Astrocyte (in vitro differentiated cells and primary cell): ENCODE data around the gene ROR1. TPM values are rescaled to one million over a fixed set of nuclear protein-coding genes. Genes with fewer than 3 reads are reported as not detected.

Source experiments
- DNase-seq: peaks from one replicate; pipeline ENCODE4 v3.0.0-alpha.2; 2010; ENCODE audit warnings: low read depth
- FAIRE-seq: peaks from 2 replicates; lab custom pipeline; 2011; peaks lifted over from hg19 to GRCh38; lab: Jason Lieb, UNC
- H2AFZ ChIP-seq: 2 replicates; pipeline ENCODE4 v1.6.0; 2012; ENCODE audit warnings: low read depth, low read length, inconsistent platforms
- H3K27ac ChIP-seq: 2 replicates; pipeline ENCODE4 v1.5.1; 2011; ENCODE audit warnings: low read depth, low read length, inconsistent platforms
- H3K27me3 ChIP-seq: 2 replicates; pipeline ENCODE4 v1.6.0; 2011; ENCODE audit warnings: low read length, inconsistent platforms; ENCODE audit not compliant: insufficient read depth
- H3K36me3 ChIP-seq: 2 replicates; pipeline ENCODE4 v1.5.1; 2011; ENCODE audit warnings: low read length, inconsistent platforms; ENCODE audit not compliant: insufficient read depth
- H3K4me1 ChIP-seq: 2 replicates; pipeline ENCODE4 v1.5.1; 2011; ENCODE audit warnings: low read length, inconsistent platforms; ENCODE audit not compliant: insufficient read depth
- H3K4me2 ChIP-seq: 2 replicates; pipeline ENCODE4 v1.6.0; 2012; ENCODE audit warnings: low read length, inconsistent platforms
- H3K4me3 ChIP-seq: 2 replicates; pipeline ENCODE4 v1.5.1; 2011; ENCODE audit warnings: low read depth, mild to moderate bottlenecking, low read length, inconsistent platforms; ENCODE audit not compliant: insufficient read depth
- H3K79me2 ChIP-seq: 2 replicates; pipeline ENCODE4 v1.6.0; 2012; ENCODE audit warnings: mild to moderate bottlenecking, low read length, inconsistent platforms; ENCODE audit not compliant: insufficient read depth
- H3K9ac ChIP-seq: 2 replicates; pipeline ENCODE4 v1.6.0; 2012; ENCODE audit warnings: mild to moderate bottlenecking, low read length, inconsistent platforms
- H3K9me3 ChIP-seq: 2 replicates; pipeline ENCODE4 v1.5.1; 2012; ENCODE audit warnings: low read depth, mild to moderate bottlenecking, low read length, inconsistent platforms; ENCODE audit not compliant: insufficient read depth
- H4K20me1 ChIP-seq: 2 replicates; pipeline ENCODE4 v1.6.0; 2012; ENCODE audit warnings: low read length, inconsistent platforms; ENCODE audit not compliant: insufficient read depth
- H3K27ac Mint-ChIP-seq: one replicate; pipeline ENCODE4 v1.8.0; 2021; ENCODE audit warnings: mild to moderate bottlenecking, mixed read lengths; ENCODE audit not compliant: unreplicated experiment
- H3K27me3 Mint-ChIP-seq: one replicate; pipeline ENCODE4 v1.8.0; 2021; ENCODE audit warnings: low read depth, mixed read lengths; ENCODE audit not compliant: unreplicated experiment
- H3K36me3 Mint-ChIP-seq: one replicate; pipeline ENCODE4 v1.8.0; 2021; ENCODE audit warnings: low read depth, mixed read lengths; ENCODE audit not compliant: unreplicated experiment
- H3K4me1 Mint-ChIP-seq: one replicate; pipeline ENCODE4 v1.8.0; 2021; ENCODE audit warnings: low read depth, mixed read lengths; ENCODE audit not compliant: unreplicated experiment
- H3K4me3 Mint-ChIP-seq: one replicate; pipeline ENCODE4 v1.8.0; 2021; ENCODE audit warnings: mild to moderate bottlenecking, moderate library complexity, mixed read lengths; ENCODE audit not compliant: unreplicated experiment
- H3K9me3 Mint-ChIP-seq: one replicate; pipeline ENCODE4 v1.8.0; 2021; ENCODE audit warnings: mild to moderate bottlenecking, mixed read lengths; ENCODE audit not compliant: unreplicated experiment
- EZH2 ChIP-seq: IDR thresholded peaks from 2 replicates; pipeline ENCODE4 v1.6.1; 2012; ENCODE audit warnings: mild to moderate bottlenecking, low read length, inconsistent platforms; ENCODE audit not compliant: insufficient read depth
- total RNA-seq: library from RNA; stranded (reverse); gene quantifications from 2 replicates; pipeline ENCODE4 v1.2.1, GENCODE V29; 2021
- TF ChIP-seq, protein P1 (sequence below): IDR thresholded peaks from 2 replicates; pipeline ENCODE4 v1.5.1; 2011; ENCODE audit warnings: low read depth, mild to moderate bottlenecking, inconsistent platforms, low read length, moderate library complexity; ENCODE audit not compliant: insufficient read depth

ROR1 gene
- total RNA-seq, 1 donor from 2014 or later, result 38.3 TPM

DNA sequence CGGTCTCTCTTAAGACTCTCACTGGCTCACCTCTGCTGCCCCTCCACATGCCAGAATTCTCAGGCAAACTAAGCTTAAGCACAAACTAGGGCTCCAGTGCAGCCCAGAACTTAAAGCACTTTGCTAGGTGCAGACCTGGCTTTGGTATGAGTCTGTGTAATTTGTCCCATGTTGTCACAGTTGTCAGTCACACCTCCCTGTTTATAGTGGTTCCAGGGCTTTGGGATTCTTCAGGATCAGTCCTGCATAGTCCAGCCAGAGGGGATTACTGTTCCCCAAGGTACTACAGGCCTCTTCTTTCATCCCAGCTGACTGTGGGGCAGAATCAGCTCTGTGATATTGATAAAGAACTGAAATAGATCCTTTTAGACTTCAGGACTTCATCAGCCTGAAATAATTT lies 324.6 kb downstream of the ROR1 start:
- Histone ChIP-seq H3K36me3 (no peaks in the 10 kb centered on the region), H3K27ac (no peak overlapping the region), H3K27me3 (no peaks in the 10 kb centered on the region), H3K9ac (no peak overlapping the region), H3K4me1 (no peaks in the 10 kb centered on the region), H2AFZ (no peak overlapping the region), H3K79me2 (no peaks in the 10 kb centered on the region), H3K9me3 (no peaks in the 10 kb centered on the region), H3K4me2 (no peak overlapping the region), H3K4me3 (no peak overlapping the region), H4K20me1 (no peaks in the 10 kb centered on the region)
- no peak overlapping the region for H3K4me3 Mint-ChIP-seq
- no peak overlapping the region for H3K27ac Mint-ChIP-seq
- no peaks in the 10 kb centered on the region for H3K36me3 Mint-ChIP-seq
- no peak for TF ChIP-seq EZH2
- TF ChIP-seq, protein P1, sequence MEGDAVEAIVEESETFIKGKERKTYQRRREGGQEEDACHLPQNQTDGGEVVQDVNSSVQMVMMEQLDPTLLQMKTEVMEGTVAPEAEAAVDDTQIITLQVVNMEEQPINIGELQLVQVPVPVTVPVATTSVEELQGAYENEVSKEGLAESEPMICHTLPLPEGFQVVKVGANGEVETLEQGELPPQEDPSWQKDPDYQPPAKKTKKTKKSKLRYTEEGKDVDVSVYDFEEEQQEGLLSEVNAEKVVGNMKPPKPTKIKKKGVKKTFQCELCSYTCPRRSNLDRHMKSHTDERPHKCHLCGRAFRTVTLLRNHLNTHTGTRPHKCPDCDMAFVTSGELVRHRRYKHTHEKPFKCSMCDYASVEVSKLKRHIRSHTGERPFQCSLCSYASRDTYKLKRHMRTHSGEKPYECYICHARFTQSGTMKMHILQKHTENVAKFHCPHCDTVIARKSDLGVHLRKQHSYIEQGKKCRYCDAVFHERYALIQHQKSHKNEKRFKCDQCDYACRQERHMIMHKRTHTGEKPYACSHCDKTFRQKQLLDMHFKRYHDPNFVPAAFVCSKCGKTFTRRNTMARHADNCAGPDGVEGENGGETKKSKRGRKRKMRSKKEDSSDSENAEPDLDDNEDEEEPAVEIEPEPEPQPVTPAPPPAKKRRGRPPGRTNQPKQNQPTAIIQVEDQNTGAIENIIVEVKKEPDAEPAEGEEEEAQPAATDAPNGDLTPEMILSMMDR, result no peak
- FAIRE-seq, result no peak
- no peaks in the 10 kb centered on the region for H3K9me3 Mint-ChIP-seq
- no peaks in the 10 kb centered on the region for H3K27me3 Mint-ChIP-seq
- no peak for DNase-seq
- peaks cover 12% of the 10 kb centered on the region for H3K4me1 Mint-ChIP-seq

DNA sequence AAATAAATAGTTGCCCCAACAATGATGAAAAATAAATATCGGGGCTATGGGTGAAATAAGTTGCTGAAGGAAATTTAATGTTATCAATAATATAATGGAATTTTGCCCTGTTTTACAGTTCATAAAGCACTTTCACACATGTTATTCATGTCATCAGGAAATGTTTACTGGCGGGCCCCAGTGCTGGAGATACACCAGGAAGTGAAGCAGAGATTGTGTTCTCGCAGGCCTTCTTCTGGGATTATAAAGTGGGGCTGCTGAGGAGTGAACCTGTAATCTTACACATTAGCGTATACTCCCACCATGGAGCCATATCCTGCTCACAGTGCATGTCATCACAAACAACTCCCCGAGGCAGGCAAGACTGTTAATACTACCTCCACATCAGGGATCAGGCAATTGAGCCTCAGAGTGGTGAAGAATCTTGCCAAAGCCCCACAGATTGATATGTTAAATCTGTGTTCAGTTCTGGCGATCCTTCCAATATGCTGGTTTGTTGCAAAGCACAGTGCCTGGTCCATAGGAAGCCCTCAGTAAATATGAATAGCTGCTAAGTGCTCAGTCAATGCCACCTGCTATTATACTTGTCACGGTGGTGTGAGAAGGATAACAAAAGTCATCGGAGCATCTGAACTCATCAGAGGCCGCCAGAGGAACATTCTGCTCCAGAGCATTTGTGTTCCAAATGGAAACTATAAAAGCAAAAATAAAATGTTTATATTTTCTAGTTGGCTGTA lies 325.2 kb downstream of the ROR1 start:
- H2AFZ ChIP-seq, result no peak overlapping the region
- FAIRE-seq, result no peak

More for the DNA sequence above, 325.2 kb downstream of the ROR1 start:
- DNase-seq, result no peak
- H3K79me2 ChIP-seq, result no peaks in the 10 kb centered on the region
- Mint-ChIP-seq H3K36me3 (no peaks in the 10 kb centered on the region), H3K27me3 (no peaks in the 10 kb centered on the region), H3K9me3 (no peaks in the 10 kb centered on the region), H3K27ac (no peak overlapping the region), H3K4me1 (peaks cover 6% of the 10 kb centered on the region), H3K4me3 (no peak overlapping the region)
- H3K9ac ChIP-seq, result no peak overlapping the region
- no peaks in the 10 kb centered on the region for H3K36me3 ChIP-seq
- no peak overlapping the region for H3K27ac ChIP-seq
- H4K20me1 ChIP-seq, result no peaks in the 10 kb centered on the region
- no peaks in the 10 kb centered on the region for H3K9me3 ChIP-seq
- H3K4me3 ChIP-seq, result no peak overlapping the region
- no peaks in the 10 kb centered on the region for H3K27me3 ChIP-seq
- no peak overlapping the region for H3K4me2 ChIP-seq
- H3K4me1 ChIP-seq, result no peaks in the 10 kb centered on the region
- TF ChIP-seq, protein P1, result no peak
- no peak for TF ChIP-seq EZH2
